ENCODE results near the gene FOXA2.

GRCh38 chr20:22619272-22619671 is 34.9 kb upstream of the FOXA2 start:
- TF ChIP-seq CTCF (IDR thresholded peaks at IDR 0.05) (no peak), POLR2A (IDR thresholded peaks at IDR 0.05) (no peak)
